Mucosa of rectum (tissue), 2 donors: Measurements from ENCODE around the gene EPHB2.

ENCODE experiments used
- H3K27ac ChIP-seq, 2 donors: one replicate each; pipeline ENCODE4 v1.7.0; 2013; ENCODE audit warnings: inconsistent platforms in 2 of 2, low read depth in 2 of 2, low read length in 2 of 2
- H3K27me3 ChIP-seq, 2 donors: one replicate each; pipeline ENCODE4 v1.7.0; 2013; ENCODE audit warnings: low read length in 2 of 2; ENCODE audit not compliant: control insufficient read depth in 2 of 2, insufficient read depth in 2 of 2
- H3K36me3 ChIP-seq, 2 donors: one replicate each; pipeline ENCODE4 v1.7.0; 2013; ENCODE audit warnings: low read length in 2 of 2; ENCODE audit not compliant: control insufficient read depth in 2 of 2, insufficient read depth in 2 of 2
- H3K4me1 ChIP-seq, 2 donors: one replicate each; pipeline ENCODE4 v1.7.0; 2013; ENCODE audit warnings: low read length in 2 of 2, mild to moderate bottlenecking in 1 of 2; ENCODE audit not compliant: control insufficient read depth in 2 of 2, insufficient read depth in 2 of 2
- H3K4me3 ChIP-seq, 2 donors: one replicate each; pipeline ENCODE4 v1.7.0; 2013; ENCODE audit warnings: low read length in 2 of 2
- H3K9ac ChIP-seq, 2 donors: one replicate each; pipeline ENCODE4 v1.7.0; 2013; ENCODE audit warnings: low read length in 2 of 2, low read depth in 1 of 2, mild to moderate bottlenecking in 1 of 2
- H3K9me3 ChIP-seq, 2 donors: one replicate each; pipeline ENCODE4 v1.7.0; 2013; ENCODE audit warnings: low read length in 2 of 2; ENCODE audit not compliant: control insufficient read depth in 2 of 2
- donor health status: healthy.
- donor health status: Normal muscosa, but diverticular disease.

The EPHB2 gene

DNA sequence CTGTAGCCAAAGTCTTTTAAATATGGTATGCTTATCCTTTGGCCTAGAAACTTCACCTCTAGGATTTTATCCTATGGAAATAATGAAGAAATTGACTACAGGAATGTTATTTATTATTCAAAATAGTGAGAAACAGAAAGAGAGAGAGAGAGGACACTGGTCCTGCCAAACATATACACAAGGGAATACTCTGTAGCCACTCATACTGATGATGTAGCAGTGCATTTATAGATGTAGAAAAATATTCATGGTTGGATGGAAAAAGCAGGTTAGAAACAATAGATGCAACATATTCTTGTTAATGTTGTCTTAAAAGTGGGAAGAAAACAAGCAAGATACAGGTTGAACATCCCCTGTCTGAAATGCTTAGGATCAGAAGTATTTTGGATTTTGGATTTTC lies 22.2 kb upstream of the EPHB2 start:
- Histone ChIP-seq H3K9ac (no peak overlapping the region), H3K27ac (no peak overlapping the region), H3K36me3 (no peaks in the 10 kb centered on the region), H3K27me3 (no peaks in the 10 kb centered on the region), H3K9me3 (no peaks in the 10 kb centered on the region), H3K4me3 (no peak overlapping the region), H3K4me1 (no peaks in the 10 kb centered on the region)

DNA sequence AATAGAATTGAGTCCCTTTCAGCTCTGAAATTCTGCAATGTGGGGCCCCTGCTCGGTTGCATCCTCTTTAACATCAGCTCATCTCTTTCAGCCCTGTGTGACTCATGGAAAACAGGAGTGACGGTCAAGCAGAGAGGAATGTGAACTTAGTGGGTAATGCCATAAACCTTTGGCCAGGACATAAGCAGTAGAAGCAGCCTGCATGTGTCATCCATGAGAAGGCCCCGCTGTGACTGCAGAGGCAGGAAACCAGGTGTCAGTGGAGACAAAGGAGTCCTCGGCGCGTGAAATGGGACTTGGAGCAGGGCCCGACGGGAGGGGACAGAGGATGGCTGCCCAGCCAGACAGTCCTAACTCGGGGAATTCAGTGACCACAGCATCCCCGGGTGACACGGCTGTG lies 21.1 kb upstream of the EPHB2 start:
- Histone ChIP-seq H3K9me3 (no peaks in the 10 kb centered on the region), H3K9ac (no peak overlapping the region), H3K27ac (no peak overlapping the region), H3K36me3 (no peaks in the 10 kb centered on the region), H3K27me3 (no peaks in the 10 kb centered on the region), H3K4me1 (no peaks in the 10 kb centered on the region), H3K4me3 (no peak overlapping the region)

DNA sequence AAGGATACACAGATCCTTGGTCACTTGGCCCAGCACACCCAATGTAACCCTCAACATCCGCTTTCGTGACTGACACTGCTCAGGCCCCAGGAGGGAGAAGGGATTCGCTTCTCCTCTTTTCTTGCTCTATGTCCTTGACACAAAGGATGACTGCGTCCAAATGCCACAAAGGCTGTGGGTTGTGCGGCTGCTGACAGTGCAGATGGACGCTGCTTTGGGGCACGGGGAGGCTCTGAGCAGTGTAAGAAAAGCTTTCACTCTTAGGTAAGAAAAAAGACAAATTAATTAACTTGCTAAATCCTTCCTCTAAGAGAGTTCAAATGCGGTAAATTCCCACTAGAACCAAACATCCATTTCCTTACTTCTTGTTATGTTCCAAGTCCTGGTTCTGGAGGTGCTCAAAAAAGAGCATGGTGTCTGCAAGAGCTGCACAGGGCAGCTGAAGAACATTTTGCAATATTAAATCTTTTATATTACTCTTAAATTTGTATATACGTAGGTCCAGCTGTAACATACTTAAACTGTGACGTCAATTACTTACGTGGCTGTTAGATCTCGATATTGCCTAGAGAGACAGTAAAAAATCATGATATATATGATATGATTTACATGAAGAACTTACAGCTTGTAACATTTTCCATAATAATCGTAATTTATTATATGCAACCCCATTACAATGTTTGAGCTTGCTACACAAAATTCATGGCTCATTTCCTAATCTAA lies 19.4 kb upstream of the EPHB2 start:
- H3K27ac ChIP-seq, result no peak overlapping the region
- no peaks in the 10 kb centered on the region for H3K9me3 ChIP-seq
- H3K27me3 ChIP-seq, result no peaks in the 10 kb centered on the region
- H3K36me3 ChIP-seq, result no peaks in the 10 kb centered on the region
- H3K9ac ChIP-seq, result no peak overlapping the region
- no peaks in the 10 kb centered on the region for H3K4me1 ChIP-seq
- no peak overlapping the region for H3K4me3 ChIP-seq

DNA sequence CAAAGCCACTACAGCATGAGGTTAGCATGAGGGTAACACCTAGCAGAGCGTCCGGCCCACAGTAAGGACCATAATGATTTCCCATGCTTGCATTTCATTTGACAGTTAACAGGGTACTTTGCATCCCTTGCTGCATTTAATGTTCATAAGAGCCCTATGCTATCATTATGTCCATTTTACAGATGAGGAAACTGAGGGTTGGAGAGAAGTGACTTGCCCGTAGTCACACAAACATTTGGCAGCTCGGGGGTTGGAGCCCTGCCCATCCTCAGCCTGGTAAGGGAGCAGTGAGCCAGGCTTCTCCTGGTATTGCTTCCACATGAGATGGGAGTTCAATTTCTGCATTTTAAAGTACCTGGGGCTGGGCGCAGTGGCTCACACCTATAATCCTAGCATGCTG lies 16.5 kb upstream of the EPHB2 start:
- no peaks in the 10 kb centered on the region for H3K36me3 ChIP-seq
- no peaks in the 10 kb centered on the region for H3K9me3 ChIP-seq
- no peaks in the 10 kb centered on the region for H3K27me3 ChIP-seq
- no peak overlapping the region for H3K27ac ChIP-seq
- no peak overlapping the region for H3K4me3 ChIP-seq
- H3K4me1 ChIP-seq, result peaks cover 5% of the 10 kb centered on the region in 2 donors
- no peak overlapping the region for H3K9ac ChIP-seq

DNA sequence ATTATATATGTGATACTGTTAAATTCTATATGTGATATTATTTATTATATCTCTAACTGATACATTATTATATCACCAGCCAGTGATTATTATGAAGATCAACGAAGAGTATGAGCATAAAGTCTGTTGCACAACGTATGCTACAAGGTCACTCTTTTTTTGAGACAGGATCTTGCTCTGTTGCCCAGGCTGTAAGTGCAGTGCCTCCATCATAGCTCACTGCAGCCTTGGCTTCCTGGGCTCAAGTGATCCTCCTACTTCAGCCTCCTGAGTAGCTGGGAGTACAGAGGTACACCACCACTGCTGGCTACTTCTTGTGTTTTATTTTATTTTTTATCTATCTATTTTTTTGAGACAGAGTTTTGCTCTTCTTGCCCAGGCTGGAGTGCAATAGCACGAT lies 14.0 kb upstream of the EPHB2 start:
- H3K4me3 ChIP-seq, result no peak overlapping the region
- H3K4me1 ChIP-seq, result peaks cover 7 to 12% of the 10 kb centered on the region in 2 donors
- H3K9me3 ChIP-seq, result no peaks in the 10 kb centered on the region

DNA sequence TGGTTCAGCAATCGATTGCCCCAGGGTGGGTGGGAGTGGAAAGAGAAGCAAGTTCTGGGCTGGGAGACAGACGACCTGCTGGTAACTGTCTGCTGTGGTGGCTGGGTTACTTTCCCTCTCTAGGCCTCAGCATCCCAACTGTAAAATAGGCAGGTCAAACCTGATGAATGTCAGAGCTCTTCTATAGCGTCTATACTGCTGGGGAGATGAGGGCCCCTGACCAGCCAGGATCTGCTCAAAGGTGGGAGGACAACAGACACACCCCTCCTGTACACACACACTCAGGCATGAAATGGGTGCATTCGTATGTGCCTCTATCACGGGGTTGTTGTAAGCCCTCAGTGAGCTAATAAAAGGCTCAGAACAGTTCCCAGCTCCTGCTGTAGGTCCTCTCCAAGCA lies 12.7 kb upstream of the EPHB2 start:
- no peaks in the 10 kb centered on the region for H3K36me3 ChIP-seq
- H3K9ac ChIP-seq, result peak overlapping the region in 1 of 2 donors; percentile 27
- peaks cover 16 to 23% of the 10 kb centered on the region in 2 donors for H3K4me1 ChIP-seq
- peak overlapping the region; percentile 52 to 56 for H3K27ac ChIP-seq
- no peaks in the 10 kb centered on the region for H3K27me3 ChIP-seq
- H3K4me3 ChIP-seq, result no peak overlapping the region
- no peaks in the 10 kb centered on the region for H3K9me3 ChIP-seq

More for the DNA sequence above, 14.0 kb upstream of the EPHB2 start:
- H3K9ac ChIP-seq, result no peak overlapping the region
- no peaks in the 10 kb centered on the region for H3K27me3 ChIP-seq
- H3K36me3 ChIP-seq, result no peaks in the 10 kb centered on the region
- H3K27ac ChIP-seq, result no peak overlapping the region

DNA sequence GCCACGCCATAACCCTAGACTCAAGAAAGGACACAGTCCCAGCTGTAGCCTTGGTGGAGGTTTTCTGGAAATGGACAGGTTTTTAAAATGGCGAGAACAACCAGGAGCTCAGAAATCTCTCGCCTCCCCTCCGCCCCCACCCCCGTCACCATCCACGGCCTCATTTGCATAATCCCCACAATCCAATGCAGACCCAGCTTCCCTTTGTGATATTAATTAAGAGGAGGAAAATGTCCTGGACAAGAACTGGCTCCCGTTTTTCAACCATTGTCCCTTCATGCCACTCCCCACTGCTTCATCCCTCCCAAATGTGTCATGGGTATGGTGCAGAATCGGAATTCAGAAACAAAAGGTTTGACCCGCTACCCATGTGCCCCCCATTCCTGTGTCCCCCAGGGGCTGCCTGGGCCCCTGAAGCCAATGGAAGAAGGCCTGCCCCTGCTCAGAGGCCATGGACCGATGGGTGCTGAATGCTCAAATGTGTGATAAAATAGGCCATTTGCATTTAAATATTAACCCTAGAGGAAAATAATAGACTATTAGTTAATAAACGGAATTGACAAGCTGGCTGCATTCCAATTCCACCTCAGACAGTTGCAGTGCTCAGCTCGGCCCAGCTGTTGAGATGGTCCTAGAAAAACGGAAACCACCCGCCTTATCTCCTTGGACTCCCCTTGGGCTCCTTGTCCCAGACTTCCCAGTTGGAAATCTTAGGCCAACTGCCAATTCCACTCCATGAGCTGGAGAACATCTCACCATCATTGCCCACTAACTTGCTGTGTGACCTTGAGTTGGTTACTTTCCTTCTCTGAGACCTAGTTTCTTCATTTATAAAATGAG lies 10.7 kb upstream of the EPHB2 start:
- H3K27ac ChIP-seq, result no peak overlapping the region
- no peak overlapping the region for H3K9ac ChIP-seq
- peaks cover 30 to 39% of the 10 kb centered on the region in 2 donors for H3K4me1 ChIP-seq
- H3K27me3 ChIP-seq, result no peaks in the 10 kb centered on the region
- H3K9me3 ChIP-seq, result no peaks in the 10 kb centered on the region
- H3K4me3 ChIP-seq, result no peak overlapping the region
- H3K36me3 ChIP-seq, result no peaks in the 10 kb centered on the region

DNA sequence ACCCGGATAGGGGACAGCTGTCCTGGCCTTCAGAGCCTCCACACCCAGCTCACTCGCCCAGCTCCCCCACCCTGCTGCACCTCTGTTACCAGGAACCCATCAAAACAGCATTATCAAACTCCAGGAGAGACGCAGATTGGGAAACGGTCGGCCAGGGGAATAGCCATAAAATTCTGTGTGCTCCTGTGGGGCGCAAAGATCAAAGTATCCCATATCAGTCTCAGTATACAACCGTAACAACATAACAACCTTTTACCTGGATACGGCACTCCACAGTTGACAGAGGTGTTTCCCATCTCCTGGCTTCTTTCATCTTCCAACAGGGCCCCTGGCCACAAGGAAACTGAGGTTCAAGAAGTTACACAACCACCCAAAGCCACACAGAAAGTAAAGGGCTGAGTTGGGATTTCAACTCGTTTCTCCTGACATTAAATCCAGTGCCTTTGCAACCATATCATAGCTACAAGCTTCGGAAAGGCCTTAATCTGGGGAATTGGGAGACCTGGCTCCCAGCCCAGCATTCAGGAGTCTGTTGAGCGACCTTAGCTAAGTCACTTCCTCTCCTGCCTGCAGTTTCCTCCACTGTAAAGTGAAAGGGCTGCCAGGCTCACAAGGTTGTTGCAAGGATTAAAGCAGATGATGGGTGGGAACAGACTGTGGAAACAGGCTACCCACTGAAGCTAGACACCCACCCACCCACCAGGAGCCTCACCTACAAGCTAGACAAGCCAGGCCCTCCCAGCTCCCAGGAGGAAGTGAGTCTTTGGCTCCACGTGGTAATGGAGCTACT lies 8.1 kb upstream of the EPHB2 start:
- H3K9ac ChIP-seq, result peak overlapping the region; percentile 44 to 58
- peak overlapping the region; percentile 89 to 90 for H3K27ac ChIP-seq

DNA sequence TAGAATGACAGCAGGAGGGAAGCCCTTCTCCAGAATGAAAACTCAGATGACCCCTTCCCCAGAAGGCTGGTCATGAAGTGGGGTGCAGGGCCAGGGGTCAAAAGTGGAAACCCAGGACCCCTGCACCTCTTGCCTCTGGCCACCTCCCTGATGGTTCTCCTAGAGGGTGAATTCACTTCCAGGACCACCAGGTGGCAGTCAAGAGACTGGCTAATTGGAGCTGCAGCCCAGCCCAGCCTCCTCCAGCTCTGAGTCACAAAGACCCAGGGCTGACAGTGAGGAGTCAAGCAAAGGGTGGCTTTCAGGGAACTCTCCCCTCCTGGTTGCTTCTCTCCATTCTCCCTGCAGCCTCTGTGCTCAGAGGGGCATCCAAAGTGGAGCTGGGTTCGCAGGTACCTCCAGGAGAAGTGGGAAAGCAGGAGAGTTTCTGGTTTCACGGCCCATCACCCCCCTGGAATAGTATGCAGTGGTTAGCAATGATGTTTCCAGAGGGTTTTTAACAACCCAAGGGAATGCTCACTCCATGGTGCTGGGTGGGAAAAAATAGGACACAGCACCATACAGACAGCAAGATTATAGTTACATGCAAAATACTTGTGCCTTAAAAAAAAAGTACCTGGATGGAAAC lies 6.1 kb upstream of the EPHB2 start:
- H3K27ac ChIP-seq, result peak overlapping the region; percentile 88 to 89
- no peaks in the 10 kb centered on the region for H3K9me3 ChIP-seq
- no peaks in the 10 kb centered on the region for H3K36me3 ChIP-seq
- peak overlapping the region in 1 of 2 donors; percentile 5 for H3K9ac ChIP-seq
- no peak overlapping the region for H3K4me3 ChIP-seq
- H3K27me3 ChIP-seq, result no peaks in the 10 kb centered on the region
- H3K4me1 ChIP-seq, result peaks cover 25 to 34% of the 10 kb centered on the region in 2 donors

More for the DNA sequence above, 8.1 kb upstream of the EPHB2 start:
- H3K4me1 ChIP-seq, result peaks cover 30 to 39% of the 10 kb centered on the region in 2 donors
- H3K36me3 ChIP-seq, result no peaks in the 10 kb centered on the region
- peak overlapping the region in 1 of 2 donors; percentile 10 for H3K4me3 ChIP-seq
- H3K9me3 ChIP-seq, result no peaks in the 10 kb centered on the region
- H3K27me3 ChIP-seq, result no peaks in the 10 kb centered on the region
